Neural progenitor cell (in vitro differentiated cells): ENCODE results near the gene AUTS2. TPM values are rescaled to one million over a fixed set of nuclear protein-coding genes. Genes with fewer than 3 reads are reported as not detected.

Experiments
- DNase-seq: peaks from one replicate; pipeline ENCODE4 v3.0.0-alpha.2; 2016; ENCODE audit warnings: low spot score
- H2AFZ ChIP-seq: fragments of 200-600 bp; sonication (generic); replicated peaks from 2 replicates; pipeline ENCODE4 v1.6.1; 2016; ENCODE audit warnings: antibody characterized with exemption
- H3F3A ChIP-seq: fragments of 200-600 bp; sonication (generic); 2 replicates; pipeline ENCODE4 v1.6.1; 2016; ENCODE audit warnings: antibody characterized with exemption, low read depth
- H3K27ac ChIP-seq: fragments of 200-600 bp; sonication (generic); 2 replicates; pipeline ENCODE4 v1.5.1; 2016; ENCODE audit warnings: mild to moderate bottlenecking
- H3K27me3 ChIP-seq: fragments of 200-600 bp; sonication (generic); 2 replicates; pipeline ENCODE4 v1.6.1; 2016; ENCODE audit warnings: mild to moderate bottlenecking, moderate library complexity
- H3K36me3 ChIP-seq: fragments of 200-600 bp; sonication (generic); 2 replicates; pipeline ENCODE4 v1.5.1; 2016
- H3K4me1 ChIP-seq: fragments of 200-600 bp; sonication (generic); 2 replicates; pipeline ENCODE4 v1.6.1; 2016; ENCODE audit warnings: mixed run types
- H3K4me2 ChIP-seq: fragments of 200-600 bp; sonication (generic); 2 replicates; pipeline ENCODE4 v1.6.1; 2016
- H3K4me3 ChIP-seq: fragments of 200-600 bp; sonication (generic); 2 replicates; pipeline ENCODE4 v1.5.1; 2016
- H3K79me2 ChIP-seq: fragments of 200-600 bp; sonication (generic); 2 replicates; pipeline ENCODE4 v1.6.1; 2016; ENCODE audit warnings: low read depth
- H3K9ac ChIP-seq: fragments of 200-600 bp; sonication (generic); 2 replicates; pipeline ENCODE4 v1.6.1; 2016
- H3K9me3 ChIP-seq: fragments of 200-600 bp; sonication (generic); 2 replicates; pipeline ENCODE4 v1.5.1; 2016; ENCODE audit warnings: low read depth
- H4K20me1 ChIP-seq: fragments of 200-600 bp; sonication (generic); 2 replicates; pipeline ENCODE4 v1.6.1; 2016; ENCODE audit warnings: low read depth
- H3K27ac Mint-ChIP-seq: 3 replicates; pipeline ENCODE4 v1.8.0; 2021; ENCODE audit warnings: mixed read lengths
- H3K27me3 Mint-ChIP-seq: 2 replicates; pipeline ENCODE4 v1.8.0; 2022; ENCODE audit warnings: low read depth, mild to moderate bottlenecking, inconsistent platforms, moderate library complexity, mixed read lengths; ENCODE audit not compliant: insufficient read depth
- H3K36me3 Mint-ChIP-seq: 3 replicates; pipeline ENCODE4 v1.8.0; 2021; ENCODE audit warnings: mixed read lengths
- H3K4me1 Mint-ChIP-seq: 3 replicates; pipeline ENCODE4 v1.8.0; 2021; ENCODE audit warnings: mixed read lengths
- H3K4me3 Mint-ChIP-seq: 3 replicates; pipeline ENCODE4 v1.8.0; 2021; ENCODE audit warnings: mild to moderate bottlenecking, moderate library complexity, mixed read lengths
- H3K9me3 Mint-ChIP-seq: 3 replicates; pipeline ENCODE4 v1.8.0; 2020; ENCODE audit warnings: mixed read lengths
- CTCF ChIP-seq: fragments of 200-600 bp; sonication (generic); IDR thresholded peaks from 2 replicates; pipeline ENCODE4 v1.5.1; 2017; ENCODE audit warnings: antibody characterized with exemption, mild to moderate bottlenecking
- EZH2 ChIP-seq: fragments of 200-600 bp; sonication (generic); IDR thresholded peaks from 2 replicates; pipeline ENCODE4 v1.6.1; 2017; ENCODE audit warnings: antibody characterized with exemption, mild to moderate bottlenecking, moderate library complexity
- EZH2phosphoT487 ChIP-seq: fragments of 200-600 bp; sonication (generic); IDR thresholded peaks from 2 replicates; pipeline ENCODE4 v1.6.1; 2017; ENCODE audit warnings: antibody characterized with exemption
- total RNA-seq: library from RNA; depleted of rRNA; stranded (reverse); fragments of >200 nt; gene quantifications from 2 replicates; pipeline ENCODE4 v1.2.3, GENCODE V29; 2015; ENCODE audit warnings: low replicate concordance

AUTS2 gene
- total RNA-seq, 1 donor from 2014 or later: 50.0 TPM

GRCh38 chr7:70014472-70015177, 416.4 kb downstream of the AUTS2 start:
- TF ChIP-seq EZH2: no peak
- TF ChIP-seq CTCF: no peak
- TF ChIP-seq EZH2phosphoT487: no peak
- Histone ChIP-seq H3K36me3 (no peaks in the 10 kb centered on the region), H3K9me3 (no peaks in the 10 kb centered on the region), H3K27ac (no peak overlapping the region), H2AFZ (no peak overlapping the region), H3K79me2 (no peaks in the 10 kb centered on the region), H3K27me3 (no peaks in the 10 kb centered on the region), H3K9ac (no peak overlapping the region), H4K20me1 (no peaks in the 10 kb centered on the region), H3K4me1 (peaks cover 33% of the 10 kb centered on the region), H3K4me2 (no peak overlapping the region), H3F3A (no peaks in the 10 kb centered on the region), H3K4me3 (no peak overlapping the region)
- no peak for DNase-seq
- no peak overlapping the region for H3K4me3 Mint-ChIP-seq
- no peak overlapping the region for H3K27ac Mint-ChIP-seq
- H3K36me3 Mint-ChIP-seq: no peaks in the 10 kb centered on the region
- H3K4me1 Mint-ChIP-seq: peaks cover 61% of the 10 kb centered on the region
- no peaks in the 10 kb centered on the region for H3K9me3 Mint-ChIP-seq
- no peaks in the 10 kb centered on the region for H3K27me3 Mint-ChIP-seq

GRCh38 chr7:70015353-70015752, 417.1 kb downstream of the AUTS2 start:
- Mint-ChIP-seq H3K27ac (no peak overlapping the region), H3K27me3 (no peaks in the 10 kb centered on the region), H3K4me1 (peaks cover 60% of the 10 kb centered on the region), H3K4me3 (no peak overlapping the region), H3K36me3 (no peaks in the 10 kb centered on the region), H3K9me3 (no peaks in the 10 kb centered on the region)
- H3K36me3 ChIP-seq: no peaks in the 10 kb centered on the region
- DNase-seq: no peak
- H3K4me2 ChIP-seq: no peak overlapping the region
- peaks cover 33% of the 10 kb centered on the region for H3K4me1 ChIP-seq
- TF ChIP-seq EZH2 (no peak), EZH2phosphoT487 (no peak), CTCF (no peak)
- no peaks in the 10 kb centered on the region for H3F3A ChIP-seq
- H3K9ac ChIP-seq: no peak overlapping the region
- no peaks in the 10 kb centered on the region for H4K20me1 ChIP-seq
- H2AFZ ChIP-seq: no peak overlapping the region
- H3K9me3 ChIP-seq: no peaks in the 10 kb centered on the region
- H3K27me3 ChIP-seq: no peaks in the 10 kb centered on the region
- no peaks in the 10 kb centered on the region for H3K79me2 ChIP-seq
- no peak overlapping the region for H3K4me3 ChIP-seq
- no peak overlapping the region for H3K27ac ChIP-seq

- no peaks in the 10 kb centered on the region for H3K36me3 ChIP-seq
- H2AFZ ChIP-seq: no peak overlapping the region
- H3K79me2 ChIP-seq: no peaks in the 10 kb centered on the region
- TF ChIP-seq EZH2: no peak
- no peak for TF ChIP-seq EZH2phosphoT487
- TF ChIP-seq CTCF: no peak
- no peak overlapping the region for H3K9ac ChIP-seq
- H3K4me3 ChIP-seq: no peak overlapping the region
- Mint-ChIP-seq H3K4me3 (no peak overlapping the region), H3K27me3 (no peaks in the 10 kb centered on the region), H3K9me3 (no peaks in the 10 kb centered on the region), H3K27ac (no peak overlapping the region), H3K4me1 (peaks cover 54% of the 10 kb centered on the region), H3K36me3 (no peaks in the 10 kb centered on the region)
- no peaks in the 10 kb centered on the region for H4K20me1 ChIP-seq
- no peaks in the 10 kb centered on the region for H3K9me3 ChIP-seq
- no peaks in the 10 kb centered on the region for H3K27me3 ChIP-seq
- no peak overlapping the region for H3K4me2 ChIP-seq
- no peak overlapping the region for H3K27ac ChIP-seq
- DNase-seq: no peak
- H3K4me1 ChIP-seq: peaks cover 33% of the 10 kb centered on the region
- H3F3A ChIP-seq: no peaks in the 10 kb centered on the region
Observed at GRCh38 chr7:70016044-70016770, 417.9 kb downstream of the AUTS2 start.
